ENCODE measurements around the gene SUGCT. TPM values are rescaled to one million over a fixed set of nuclear protein-coding genes. Genes with fewer than 3 reads are reported as not detected.

Gene SUGCT
- total RNA-seq, 1 experiment from 2014 or later = 4.6 TPM

GRCh38 chr7:40436710-40437109 lies 301.9 kb downstream of the SUGCT start:
- DNase-seq (ENCODE audit: low spot score) (no peak), ATAC-seq (no peak)
- ChIA-PET POLR2A (no interaction called here), CTCF (no interaction called here)
- H3K27me3 Mint-ChIP-seq (ENCODE audit: low read depth) = no peaks in the 10 kb centered on the region; the same call in 1 of the 2 replicates
- no peaks in the 10 kb centered on the region for H3K4me1 Mint-ChIP-seq
- no peak for TF ChIP-seq MXD4 (CRISPR knock-in tag; IDR thresholded peaks at IDR 0.05; ENCODE audit: borderline replicate concordance)
- TF ChIP-seq ZNF263 (CRISPR knock-in tag; IDR thresholded peaks at IDR 0.05; ENCODE audit: low read depth) = no peak
- H3K27ac Mint-ChIP-seq = no peak overlapping the region
- peaks cover 11% of the 10 kb centered on the region for H3K36me3 Mint-ChIP-seq
- no peak overlapping the region for H3K4me3 Mint-ChIP-seq
- H3K9me3 Mint-ChIP-seq = peaks cover 26% of the 10 kb centered on the region

GRCh38 chr7:40437498-40437897 lies 302.7 kb downstream of the SUGCT start:
- ATAC-seq (no peak), DNase-seq (ENCODE audit: low spot score) (no peak)
- H3K9me3 Mint-ChIP-seq = peaks cover 26% of the 10 kb centered on the region
- ChIA-PET POLR2A (no interaction called here), CTCF (no interaction called here)
- no peak overlapping the region for H3K4me3 Mint-ChIP-seq
- peaks cover 9% of the 10 kb centered on the region for H3K36me3 Mint-ChIP-seq
- H3K27me3 Mint-ChIP-seq (ENCODE audit: low read depth) = no peaks in the 10 kb centered on the region; the same call in 1 of the 2 replicates
- H3K4me1 Mint-ChIP-seq = no peaks in the 10 kb centered on the region
- H3K27ac Mint-ChIP-seq = no peak overlapping the region
- no peak for TF ChIP-seq TEAD4 (CRISPR knock-in tag; IDR thresholded peaks at IDR 0.05)

GRCh38 chr7:40437936-40438634 lies 303.3 kb downstream of the SUGCT start:
- peaks cover 7% of the 10 kb centered on the region for H3K36me3 Mint-ChIP-seq
- H3K27ac Mint-ChIP-seq = no peak overlapping the region; the same call in 1 of the 2 replicates
- CTCF ChIA-PET = no interaction called here
- H3K27me3 Mint-ChIP-seq (ENCODE audit: low read depth) = no peaks in the 10 kb centered on the region; the same call in 1 of the 2 replicates
- POLR2A ChIA-PET = no interaction called here
- peaks cover 21% of the 10 kb centered on the region for H3K9me3 Mint-ChIP-seq
- DNase-seq (ENCODE audit: low spot score) (no peak), ATAC-seq (no peak)
- no peak for TF ChIP-seq ATF6 (CRISPR knock-in tag; IDR thresholded peaks at IDR 0.05)
- TF ChIP-seq ZNF219 (CRISPR knock-in tag; IDR thresholded peaks at IDR 0.05; ENCODE audit: borderline replicate concordance) = no peak
- TF ChIP-seq E2F1 (CRISPR knock-in tag; IDR thresholded peaks at IDR 0.05) = no peak
- TF ChIP-seq HMGA2 (CRISPR knock-in tag; IDR thresholded peaks at IDR 0.05) = no peak
- no peak for TF ChIP-seq ZSCAN18 (CRISPR knock-in tag; IDR thresholded peaks at IDR 0.05)
- no peak for TF ChIP-seq JUN (CRISPR knock-in tag; IDR thresholded peaks at IDR 0.05)
- TF ChIP-seq EMX1 (CRISPR knock-in tag; IDR thresholded peaks at IDR 0.05) = no peak
- no peak for TF ChIP-seq ESRRA (CRISPR knock-in tag; IDR thresholded peaks at IDR 0.05; ENCODE audit: borderline replicate concordance)
- no peak for TF ChIP-seq OVOL2 (CRISPR knock-in tag; IDR thresholded peaks at IDR 0.05; ENCODE audit: borderline replicate concordance)
- no peak for TF ChIP-seq MAX (CRISPR knock-in tag; IDR thresholded peaks at IDR 0.05)
- TF ChIP-seq FOXP4 (CRISPR knock-in tag; IDR thresholded peaks at IDR 0.05) = no peak
- no peak for TF ChIP-seq IRF2 (CRISPR knock-in tag; IDR thresholded peaks at IDR 0.05; ENCODE audit: borderline replicate concordance, low read depth)
- TF ChIP-seq TEAD1 (CRISPR knock-in tag; IDR thresholded peaks at IDR 0.05) = no peak
- TF ChIP-seq GABPB1 (CRISPR knock-in tag; IDR thresholded peaks at IDR 0.05) = no peak
- TF ChIP-seq ERG (CRISPR knock-in tag; IDR thresholded peaks at IDR 0.05) = no peak
- TF ChIP-seq ZNF121 (CRISPR knock-in tag; IDR thresholded peaks at IDR 0.05) = no peak
- no peak for TF ChIP-seq ZNF317 (CRISPR knock-in tag; IDR thresholded peaks at IDR 0.05; ENCODE audit: borderline replicate concordance, low read depth)
- no peaks in the 10 kb centered on the region for H3K4me1 Mint-ChIP-seq
- no peak overlapping the region for H3K4me3 Mint-ChIP-seq
